ENCODE results near the gene KRTAP23-1. TPM values are rescaled to one million over a fixed set of nuclear protein-coding genes. Genes with fewer than 3 reads are reported as not detected.

The KRTAP23-1 gene
- total and polyA plus RNA-seq, 2 of the 4 experiments (the other 2 are of a cell fraction) = not detected

GRCh38 chr21:30340714-30341573 is 7.5 kb downstream of the KRTAP23-1 start:
- DNase-seq = peak; percentile 10
- Histone ChIP-seq H2AFZ (replicated peaks; ENCODE audit: low read length, poor library complexity) (no peak overlapping the region), H3K9me3 (ENCODE audit: control insufficient read depth, insufficient read depth, low read length) (peaks cover 13% of the 10 kb centered on the region), H4K5ac (ENCODE audit: low read depth, low read length) (no peak overlapping the region), H4K8ac (ENCODE audit: low read depth in 2 of 2, low read length in 2 of 2) (no peak overlapping the region), H3K9me1 (ENCODE audit: insufficient read depth, low read length) (no peaks in the 10 kb centered on the region), H4K20me1 (ENCODE audit: insufficient read depth, low read length) (no peaks in the 10 kb centered on the region), H3K36me3 (ENCODE audit: control insufficient read depth, insufficient read depth, low read length) (no peaks in the 10 kb centered on the region), H3K4ac (ENCODE audit: low read depth, low read length) (no peak overlapping the region), H4K91ac (ENCODE audit: insufficient read depth, low read depth, low read length) (no peak overlapping the region), H2BK5ac (ENCODE audit: low read depth, low read length, poor library complexity, severe bottlenecking) (no peak overlapping the region), H3K23ac (ENCODE audit: low read depth, low read length) (no peak overlapping the region), H3K14ac (replicated peaks; ENCODE audit: low read depth, low read length) (no peak overlapping the region), H3K4me2 (ENCODE audit: low read depth, low read length) (no peak overlapping the region), H2AK5ac (ENCODE audit: low read depth, low read length) (no peak overlapping the region), H3K27ac (ENCODE audit: insufficient read depth, low read length) (no peak overlapping the region), H3K4me3 (ENCODE audit: insufficient read depth, low read depth, low read length) (no peak overlapping the region), H3K56ac (ENCODE audit: extremely low read depth, insufficient read depth, low read length) (no peak overlapping the region), H2BK20ac (ENCODE audit: low read depth, low read length) (no peak overlapping the region), H2AK9ac (replicated peaks; ENCODE audit: low read depth, low read length, poor library complexity) (no peak overlapping the region), H3K79me1 (ENCODE audit: low read depth in 1 of 2, low read length in 2 of 2) (no peaks in the 10 kb centered on the region), H2BK15ac (ENCODE audit: low read depth, low read length) (no peak overlapping the region), H3K4me1 (ENCODE audit: control insufficient read depth, insufficient read depth, low read length) (no peaks in the 10 kb centered on the region), H3K18ac (ENCODE audit: low read depth, low read length) (no peak overlapping the region), H3K27me3 (ENCODE audit: control insufficient read depth, insufficient read depth, low read length) (no peaks in the 10 kb centered on the region), H3K9ac (ENCODE audit: low read depth, low read length) (no peak overlapping the region), H2BK120ac (ENCODE audit: low read depth, low read length) (no peak overlapping the region)
- dilution Hi-C loops (cut with HindIII; ENCODE audit: low sequenced_read_pairs, unreplicated experiment) = no loop called here
- BruUV-seq (replicated peaks) = no TSS peak
- in situ Hi-C loops (cut with MboI; ENCODE audit: low sequenced_read_pairs) = no loop called here
- ATAC-seq (ENCODE audit: low read depth) = no peak
- POLR2A ChIA-PET (ENCODE audit: unreplicated experiment) = no interaction called here
- no CpG with 5 or more reads among the region's 2 CpGs for WGBS, 2 experiments (ENCODE audit: extremely low coverage in 2 of 2, insufficient read length in 1 of 2)
- TF ChIP-seq RAD21 (IDR thresholded peaks at IDR 0.05; ENCODE audit: low read length) = peak; percentile 29
- no peak for TF ChIP-seq USF2 (IDR thresholded peaks at IDR 0.05; ENCODE audit: low read depth, low read length)
- TF ChIP-seq MAZ (IDR thresholded peaks at IDR 0.05; ENCODE audit: borderline replicate concordance, low read depth, low read length) = no peak
- TF ChIP-seq RCOR1 (IDR thresholded peaks at IDR 0.05; ENCODE audit: insufficient replicate concordance, low read length) = no peak
- no peak for TF ChIP-seq FOS (IDR thresholded peaks at IDR 0.05; ENCODE audit: low read depth, low read length)
- TF ChIP-seq RFX5 (IDR thresholded peaks at IDR 0.05; ENCODE audit: low read depth, low read length) = no peak
- peak; percentile 45; the same call in 1 of the 2 replicates for TF ChIP-seq SMC3 (IDR thresholded peaks at IDR 0.05; ENCODE audit: low read depth, low read length)
- peak; percentile 44 for TF ChIP-seq CTCF (conservative IDR thresholded peaks at IDR 0.05; ENCODE audit: low read depth, low read length)
- TF ChIP-seq BHLHE40 (IDR thresholded peaks at IDR 0.05; ENCODE audit: low read depth, low read length) = no peak
- no peak for TF ChIP-seq MXI1 (IDR thresholded peaks at IDR 0.05; ENCODE audit: borderline replicate concordance, low read depth, low read length)
- no peak for TF ChIP-seq ELK1 (IDR thresholded peaks at IDR 0.05; ENCODE audit: borderline replicate concordance, low read depth, low read length)
- TF ChIP-seq NFE2L2 (IDR thresholded peaks at IDR 0.05; ENCODE audit: low read depth, low read length) = no peak
- no peak for TF ChIP-seq MAFK (IDR thresholded peaks at IDR 0.05; ENCODE audit: low read depth, low read length)
- TF ChIP-seq POLR2A (IDR thresholded peaks at IDR 0.05; ENCODE audit: low read depth, low read length) = no peak
- no peak for TF ChIP-seq CEBPB (IDR thresholded peaks at IDR 0.05; ENCODE audit: low read depth, low read length)
- intact Hi-C loops (cut with micrococcal nuclease) = no loop called here
- CTCF ChIA-PET = interaction anchor here (1.1 kb wide), 1 partner anchor 9 kb away, joined by 7 read pairs; no protein-coding TSS in a partner anchor
